C4-2B (cell line): ENCODE measurements around the gene STAC2.

ENCODE experiments used
- CTCF ChIP-seq: fragments of 450-650 bp; conservative IDR thresholded peaks from 2 replicates; pipeline ENCODE4 v1.5.1; 2017; ENCODE audit warnings: mild to moderate bottlenecking
- ZFX ChIP-seq: fragments of 450-650 bp; IDR thresholded peaks from 2 replicates; pipeline ENCODE4 v1.6.1; 2017

GRCh38 chr17:39177256-39177655, 48.5 kb downstream of the STAC2 start:
- TF ChIP-seq CTCF (no peak), ZFX (no peak)
